K562 (cell line): Measurements from ENCODE around the gene AIG1.

Source experiments
- CTCF ChIP-seq, 3 experiments: IDR thresholded peaks in 2 of 3; conservative IDR thresholded peaks in 1 of 3; 2 replicates each; pipeline ENCODE4 v1.5.1; 2011 to 2012; ENCODE audit warnings: low read length in 3 of 3, mild to moderate bottlenecking in 3 of 3, control low read depth in 2 of 3, improper control_type of control experiment in 1 of 3, inconsistent platforms in 1 of 3, low read depth in 1 of 3, mixed read lengths in 1 of 3, moderate library complexity in 1 of 3; ENCODE audit not compliant: insufficient read depth in 2 of 3
- HNRNPH1 ChIP-seq: fragments of 200-400 bp; formaldehyde crosslinking; optimal IDR thresholded peaks from 2 replicates; pipeline ENCODE3; 2017; ENCODE audit warnings: low read depth, mild to moderate bottlenecking, low read length, moderate library complexity

- TF ChIP-seq HNRNPH1, result no peak
- no peak for TF ChIP-seq CTCF (IDR thresholded peaks at IDR 0.05 in 2 of 3, conservative IDR thresholded peaks at IDR 0.05 in 1 of 3; ENCODE audit: insufficient read depth in 2 of 3, low read depth in 1 of 3, low read length in 3 of 3)
Observed at GRCh38 chr6:143223895-143224294, 163.2 kb downstream of the AIG1 start.
